HG03442 (cell line): Measurements from ENCODE around the gene SKI.
A peak's percentile ranks its signal among the peaks of the same experiment; 100 is the strongest.
"Not testable (repeated sequence)": the region's sequence is repeated elsewhere in the genome, so short reads cannot be mapped to it uniquely, and the experiment has no call there.

Experiments used
- ATAC-seq: cut with Tn5 transposase; IDR thresholded peaks from one replicate; pipeline ENCODE4 v1.9.1; 2021; ENCODE audit warnings: mild to moderate bottlenecking, moderate library complexity; ENCODE audit not compliant: unreplicated experiment

The SKI gene

DNA sequence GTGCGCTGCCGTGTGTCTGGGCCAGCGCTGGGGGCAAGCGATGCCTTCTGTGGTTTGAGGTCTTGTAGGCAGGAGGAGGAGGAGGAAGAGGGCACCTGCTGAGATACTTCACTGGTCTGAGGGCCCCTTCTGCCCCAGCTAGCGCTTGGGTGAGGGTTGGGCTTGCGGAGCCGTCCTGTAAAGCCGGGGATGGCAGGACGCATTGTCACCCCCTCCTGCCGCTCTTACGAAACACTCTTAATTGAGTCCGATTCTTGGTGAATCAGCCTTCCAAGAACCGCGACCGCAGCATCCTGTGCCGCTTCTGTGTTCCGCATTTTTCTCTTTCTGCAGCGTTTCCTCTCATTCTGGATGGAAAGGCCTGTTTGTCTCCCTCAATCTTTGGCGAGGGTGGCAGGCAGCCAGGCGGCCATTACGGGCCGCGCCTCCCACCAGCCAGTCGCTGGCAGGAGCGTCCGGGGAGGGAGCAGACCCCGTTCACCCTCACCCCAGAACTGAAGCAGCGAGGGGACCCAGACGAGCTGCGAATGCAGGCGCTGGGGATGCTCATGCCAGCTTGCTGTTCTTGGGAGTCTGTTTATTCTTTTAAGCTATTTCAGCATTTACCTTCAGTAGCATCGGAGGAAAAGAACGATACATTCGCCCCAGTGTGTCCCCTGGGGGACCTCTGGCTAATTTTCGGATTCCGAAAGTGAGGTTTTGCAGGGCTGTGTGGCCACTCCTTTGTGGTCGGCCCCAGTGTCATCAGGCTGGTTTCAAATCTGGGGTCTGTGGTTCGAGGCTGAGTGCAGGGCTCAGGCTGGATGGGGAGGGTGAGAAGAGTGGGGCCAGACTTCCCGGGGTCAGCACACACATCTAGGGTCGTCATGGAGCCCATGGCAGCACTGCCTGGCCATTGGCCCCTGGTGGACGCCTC is 62.7 kb downstream of the SKI start:
- no peak for ATAC-seq

DNA sequence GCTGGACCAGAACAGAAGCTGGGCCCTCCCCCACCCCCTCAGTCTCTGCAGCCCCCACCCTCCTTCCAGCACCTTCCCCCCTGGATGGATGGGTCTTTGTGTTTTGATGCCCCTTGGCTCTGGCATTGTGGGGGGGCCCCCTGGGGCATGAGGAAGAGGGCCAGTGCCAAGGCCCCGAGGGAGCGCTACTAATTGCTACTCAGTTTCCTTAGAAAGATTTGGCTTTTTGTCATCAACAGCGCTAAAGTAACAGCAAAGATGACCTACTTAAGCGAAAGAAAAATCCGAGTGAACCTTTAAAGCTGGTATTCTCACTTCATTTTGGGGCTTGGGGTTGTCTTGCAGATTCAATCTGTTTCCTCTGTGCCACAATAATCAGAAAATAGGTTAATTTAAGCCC is 63.5 kb downstream of the SKI start:
- ATAC-seq, result no peak

DNA sequence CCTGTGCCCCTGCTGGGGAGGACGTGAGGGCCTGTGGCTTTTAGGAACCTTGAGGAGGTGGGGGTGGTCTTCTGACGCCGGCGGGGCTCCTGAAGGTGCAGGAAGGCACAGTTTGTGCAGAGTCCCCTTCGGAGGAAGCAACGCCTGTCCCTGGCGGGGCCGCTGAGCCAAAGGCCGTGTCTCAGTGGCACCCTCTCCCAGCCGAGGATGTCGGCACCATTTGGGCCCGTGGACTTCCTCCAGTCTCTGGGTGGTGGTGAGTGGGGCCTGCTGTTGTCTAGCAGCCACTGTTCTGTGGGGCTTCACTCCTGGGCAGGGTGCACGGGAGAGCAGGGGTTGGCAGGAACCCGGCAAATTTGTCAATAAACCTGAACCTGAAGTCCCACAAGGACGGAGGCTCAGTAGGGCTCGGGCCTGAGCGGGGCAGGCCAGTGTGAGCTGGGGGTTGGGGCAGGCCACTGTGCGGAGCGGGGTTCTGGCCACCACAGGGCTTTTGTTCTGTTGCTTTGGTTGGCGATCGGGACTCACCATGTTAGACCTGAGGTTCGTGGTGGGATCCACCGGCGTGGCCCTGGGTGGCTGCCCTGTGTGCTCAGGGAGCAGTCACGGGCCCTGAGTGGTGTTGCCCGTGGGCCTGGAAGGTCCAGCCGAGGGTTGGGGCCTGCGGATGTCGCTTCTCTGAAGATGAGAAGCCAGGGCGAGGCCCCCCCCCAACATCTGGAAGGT is 64.8 kb downstream of the SKI start:
- ATAC-seq, result no peak

DNA sequence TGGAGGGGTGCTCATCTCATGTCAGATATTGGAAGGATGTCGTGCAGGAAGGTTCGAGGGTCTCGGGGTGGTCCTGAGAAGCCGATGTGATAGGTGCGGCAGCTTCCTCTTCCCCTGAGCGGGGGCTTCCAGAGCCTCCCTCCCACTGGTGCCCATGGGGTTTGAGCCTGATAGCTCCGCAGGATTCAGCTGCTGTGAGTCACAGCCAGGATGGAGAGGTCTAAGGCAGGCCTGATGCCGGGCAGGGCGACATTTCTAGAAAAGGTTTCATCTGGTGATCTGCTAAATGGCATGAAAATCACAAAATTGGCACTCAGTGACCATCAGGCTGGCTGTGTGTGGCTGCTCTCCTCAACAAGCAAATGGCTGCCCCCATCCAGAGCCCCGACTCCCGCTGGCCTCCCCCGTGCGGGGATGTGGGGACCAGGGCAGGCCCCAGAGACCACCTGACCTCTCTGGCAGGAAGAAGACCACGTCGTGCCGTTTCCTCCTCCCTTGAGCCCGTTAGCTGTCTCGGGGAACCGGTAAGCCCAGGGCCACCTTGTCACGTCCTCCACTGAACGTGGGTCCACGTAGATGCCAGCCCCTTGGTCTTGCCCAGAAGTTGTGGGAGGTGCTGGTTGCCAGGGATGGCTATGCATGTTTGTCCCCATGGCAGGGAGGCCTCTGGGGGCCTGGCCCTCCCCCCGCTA is 66.1 kb downstream of the SKI start:
- no peak for ATAC-seq

DNA sequence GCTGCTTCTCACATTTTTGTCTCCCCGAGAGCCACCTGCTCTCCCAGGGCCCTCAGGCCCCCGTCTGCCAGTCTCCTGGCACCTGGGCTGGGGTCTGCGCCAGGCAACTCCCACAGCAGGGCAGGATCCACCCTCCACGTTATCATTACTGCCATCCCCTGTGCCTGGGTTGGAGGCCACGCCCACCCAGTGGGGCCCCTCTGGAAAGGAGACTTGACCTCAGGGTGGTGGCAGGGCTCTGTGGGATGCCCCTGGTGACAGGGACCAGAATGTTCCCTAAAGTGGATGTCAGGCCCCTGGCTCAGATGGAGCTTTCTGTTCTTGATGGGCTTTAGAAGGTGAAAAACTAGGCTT is 66.6 kb downstream of the SKI start:
- ATAC-seq, result no peak

DNA sequence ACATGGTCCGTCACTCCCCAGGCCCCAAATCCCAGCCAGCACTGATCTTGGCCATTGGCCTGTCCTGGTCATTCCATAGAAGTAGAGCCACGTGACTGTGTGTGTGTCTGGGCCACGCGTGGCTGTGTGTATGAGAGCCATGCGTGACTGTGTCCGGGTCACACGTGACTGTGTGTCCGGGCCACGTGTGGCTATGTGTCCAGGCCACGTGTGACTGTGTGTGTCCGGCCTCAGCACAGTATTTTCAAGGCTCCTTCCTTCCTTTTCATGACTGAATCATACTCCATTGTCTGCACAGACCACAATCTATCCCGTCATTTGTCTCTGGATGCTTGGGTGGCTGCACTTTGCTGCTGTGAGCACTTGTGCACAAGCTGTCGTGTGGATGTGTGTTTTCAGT is 67.4 kb downstream of the SKI start:
- ATAC-seq, result no peak

DNA sequence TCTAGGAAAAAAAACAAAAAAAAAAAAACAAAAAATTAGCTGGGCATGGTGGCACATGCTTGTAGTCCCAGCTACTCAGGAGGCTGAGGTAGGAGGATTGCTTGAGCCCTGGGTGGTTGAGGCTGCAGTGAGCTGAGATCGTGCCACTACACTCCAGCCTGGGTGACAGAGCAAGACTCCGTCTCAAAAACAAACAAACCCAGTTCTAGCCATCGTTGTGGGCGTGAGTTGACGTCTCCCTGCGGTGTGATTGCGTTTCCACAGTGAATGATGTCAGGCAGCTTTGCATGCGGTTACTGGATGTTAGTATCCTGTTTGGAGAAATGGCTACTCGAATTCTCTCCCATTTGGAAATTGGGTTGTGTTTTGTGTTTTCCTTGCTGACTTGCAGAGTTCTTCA is 68.1 kb downstream of the SKI start:
- not testable (repeated sequence) for ATAC-seq

DNA sequence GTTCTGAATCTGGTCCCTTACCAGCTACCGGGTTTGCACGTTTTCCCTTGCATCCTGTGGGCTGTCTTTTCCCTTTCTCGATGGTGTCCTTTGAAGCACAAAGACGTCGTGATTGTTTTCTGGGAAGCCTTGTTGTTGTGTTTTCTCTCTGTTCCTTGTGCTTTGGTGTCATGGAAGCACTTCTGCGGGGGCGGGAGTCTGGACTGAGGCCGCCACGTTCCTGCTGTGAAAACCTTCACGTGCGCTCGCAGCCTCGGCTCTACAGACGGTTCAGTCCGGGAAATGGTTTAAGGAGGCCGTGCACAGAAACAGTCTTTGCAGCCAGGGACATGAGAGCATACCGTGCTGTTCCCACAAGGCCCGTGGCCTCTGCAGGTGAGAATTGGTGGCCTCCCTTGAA is 68.5 kb downstream of the SKI start:
- ATAC-seq, result no peak

DNA sequence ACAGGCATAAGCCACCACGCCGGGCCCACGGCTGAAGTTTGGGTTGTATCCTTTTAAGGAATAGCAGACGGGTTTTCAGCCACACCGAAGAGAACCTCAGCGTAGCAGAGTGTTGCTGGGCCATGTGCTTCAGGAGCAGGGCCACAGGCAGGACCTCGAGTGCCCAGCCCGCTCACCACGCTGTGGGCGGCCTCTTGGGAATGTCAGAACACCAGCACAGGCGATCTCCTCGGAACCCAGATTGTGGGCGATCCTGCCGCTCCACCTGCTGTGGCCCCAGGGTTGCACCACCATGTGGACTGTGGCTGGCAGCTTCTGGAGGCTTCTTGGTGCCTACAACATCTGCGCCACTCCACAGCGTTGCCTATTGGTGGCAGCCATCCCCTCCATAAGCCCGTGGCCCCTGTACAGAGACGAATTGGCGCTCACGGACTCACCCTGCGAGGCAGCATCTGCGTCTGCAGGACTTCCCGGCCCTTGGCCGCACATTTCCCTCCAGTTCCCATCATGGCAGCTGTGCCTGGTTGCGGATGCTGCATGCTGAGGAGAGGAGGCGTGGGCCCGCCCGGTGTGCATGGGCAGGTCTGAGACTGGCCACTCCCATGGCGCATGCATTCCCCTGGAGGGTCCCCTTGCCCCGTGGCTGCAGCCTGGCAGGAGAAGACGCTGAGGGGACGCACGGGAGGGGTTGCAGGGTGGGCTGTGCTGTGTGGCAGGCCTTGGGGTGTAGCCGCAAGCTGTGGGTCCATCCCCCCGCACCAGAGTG is 69.3 kb downstream of the SKI start:
- no peak for ATAC-seq

DNA sequence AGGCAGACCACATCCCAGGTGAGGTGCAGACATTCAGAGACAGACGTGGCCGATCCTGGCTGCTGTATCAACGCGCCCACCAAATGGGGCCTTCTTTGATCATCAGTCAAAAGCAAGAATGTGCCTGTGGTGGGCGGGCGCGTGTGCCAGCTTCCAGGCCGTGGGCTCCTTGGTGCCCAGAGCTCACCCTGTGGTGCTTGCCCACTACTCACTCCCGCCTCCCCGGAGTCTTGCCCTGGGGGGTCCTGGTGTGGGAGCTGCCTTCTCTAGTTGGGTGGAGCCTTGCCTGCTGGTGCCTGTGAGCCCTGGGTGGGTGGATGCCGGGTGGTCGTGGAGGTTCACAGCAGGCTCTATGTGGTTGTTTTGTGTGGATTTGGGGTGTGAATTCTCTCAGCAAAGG is 70.6 kb downstream of the SKI start:
- ATAC-seq, result no peak

DNA sequence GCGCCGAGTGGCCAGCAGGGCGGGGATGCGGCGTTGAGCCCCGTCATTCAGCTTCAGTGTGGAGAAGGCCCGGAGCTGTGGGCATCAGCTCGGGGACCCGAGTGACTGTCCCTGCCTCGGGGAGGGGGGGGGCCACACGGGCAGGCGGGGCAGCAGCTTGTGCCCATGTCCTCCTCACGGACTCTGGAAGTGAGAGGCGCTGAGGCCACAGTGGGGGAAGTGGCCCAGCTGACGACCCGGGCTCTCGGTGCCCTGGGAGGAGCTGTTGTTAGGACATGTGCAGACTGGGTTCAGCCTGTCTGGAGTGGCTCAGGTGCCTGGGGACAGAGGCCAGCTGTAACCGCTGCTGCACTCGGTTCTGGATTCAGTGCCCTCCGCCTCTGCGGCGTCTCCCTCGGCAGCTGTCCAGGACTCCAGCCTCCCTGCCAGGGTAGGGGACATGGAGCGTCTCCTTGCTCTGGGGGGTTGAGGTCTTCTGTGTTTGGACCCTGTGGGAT is 71.1 kb downstream of the SKI start:
- no peak for ATAC-seq

DNA sequence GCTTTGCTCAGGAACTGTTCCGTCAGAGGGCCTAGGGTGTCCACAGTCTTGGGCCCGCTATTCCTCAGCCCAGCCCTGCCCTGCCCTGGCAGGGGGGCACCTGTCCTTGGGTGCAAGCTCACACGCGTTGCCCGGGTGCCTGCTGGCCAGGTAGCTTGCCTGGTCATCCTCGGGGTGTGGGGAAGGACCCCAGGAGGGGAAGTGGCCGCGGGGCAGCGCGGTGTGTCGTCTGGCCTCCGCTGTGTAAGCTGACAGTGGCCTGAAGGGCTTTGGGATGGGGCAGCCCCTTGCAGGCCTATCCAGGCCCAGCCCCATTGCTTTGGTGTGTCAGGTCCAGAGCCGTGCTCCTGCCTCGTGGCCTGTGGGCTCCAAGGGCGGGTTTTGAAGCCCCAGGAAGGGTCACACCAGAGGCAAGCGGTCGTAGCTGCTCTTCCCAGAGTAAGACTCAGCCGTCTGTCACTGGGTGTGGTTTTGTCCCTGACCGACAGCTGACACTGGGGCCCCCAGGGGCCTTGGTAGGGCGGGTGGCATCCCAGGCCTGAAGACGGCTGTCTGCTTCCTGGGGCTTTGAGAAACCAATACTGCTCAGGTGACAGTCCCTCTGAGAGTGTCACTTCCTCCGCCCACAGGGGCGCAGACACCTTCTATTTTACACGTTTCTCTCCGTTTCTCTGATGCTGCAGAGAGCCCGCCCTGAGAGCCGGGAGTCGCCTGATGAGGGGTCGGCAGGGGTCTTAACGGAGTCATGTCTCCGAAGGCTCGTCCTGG is 72.1 kb downstream of the SKI start:
- peak; percentile 74 for ATAC-seq

DNA sequence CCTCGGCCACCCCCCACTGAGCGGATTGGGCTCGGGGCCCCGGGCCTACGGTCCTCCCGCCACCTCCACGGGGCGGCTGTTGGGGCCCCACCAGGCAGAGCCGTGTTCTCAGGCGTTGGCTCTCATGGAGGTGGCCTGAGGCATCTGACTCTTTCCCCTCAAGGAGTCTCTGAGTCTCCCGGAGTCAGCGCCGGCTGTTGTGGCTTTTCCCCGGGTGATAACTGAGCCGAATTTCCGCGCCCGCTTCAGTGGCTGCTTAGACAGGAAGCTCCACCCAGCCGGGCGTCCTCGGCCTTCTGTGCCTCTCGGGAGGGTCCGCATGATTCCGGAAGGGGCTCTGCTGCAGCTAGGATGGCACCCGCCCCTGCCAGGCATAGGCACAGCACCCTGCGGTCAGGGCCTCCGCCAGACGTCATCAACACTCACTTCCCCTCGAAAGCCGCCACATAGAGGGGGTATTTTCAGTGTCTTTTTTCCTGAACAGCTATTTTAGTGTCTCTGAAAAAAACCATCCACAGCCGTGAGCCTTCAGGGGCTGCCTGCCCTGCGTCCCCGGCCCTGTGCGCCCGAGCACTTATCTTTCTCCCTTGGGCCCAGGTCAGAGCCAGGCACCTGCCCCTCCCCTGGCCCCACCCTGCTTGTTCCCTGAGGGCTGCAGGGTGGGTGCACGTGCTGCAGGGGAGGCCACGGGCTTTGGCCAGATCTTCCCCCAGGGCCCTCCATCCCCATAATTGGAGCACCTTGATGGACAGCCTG is 72.9 kb downstream of the SKI start:
- peak; percentile 30 for ATAC-seq

DNA sequence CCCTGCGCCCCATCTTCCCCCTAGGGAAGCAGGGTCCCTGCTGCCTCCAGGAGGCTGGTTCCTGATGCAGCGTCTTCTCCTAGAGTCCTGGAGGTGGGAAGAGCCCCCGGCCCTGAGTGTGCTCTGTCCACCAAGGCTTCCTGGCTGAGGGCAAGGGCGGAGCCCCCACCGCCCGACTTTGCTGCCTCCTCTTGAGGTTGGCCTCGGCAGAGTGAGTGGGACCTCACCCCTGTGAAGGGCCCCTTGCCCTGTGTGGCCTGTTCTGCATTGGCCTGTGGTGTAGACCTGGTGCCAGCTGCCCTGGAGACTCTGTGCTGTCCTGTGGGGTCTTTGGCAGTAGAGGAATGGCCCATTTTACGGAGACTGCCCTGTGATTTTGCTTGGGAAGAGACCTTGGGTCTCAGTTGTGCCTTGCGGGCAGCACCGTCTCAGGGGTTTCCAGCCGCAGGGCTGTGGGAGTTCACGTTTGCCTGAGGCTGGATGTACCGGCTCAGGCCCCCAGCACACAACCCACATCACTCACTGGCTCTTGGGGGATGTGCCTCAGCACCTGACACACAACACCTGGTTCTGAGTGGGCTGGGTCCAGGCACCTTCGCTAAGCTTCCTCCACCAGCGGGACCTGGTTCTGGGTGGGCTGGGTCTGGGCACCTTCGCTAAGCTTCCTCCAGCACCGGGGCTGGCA is 73.6 kb downstream of the SKI start:
- ATAC-seq, result no peak

DNA sequence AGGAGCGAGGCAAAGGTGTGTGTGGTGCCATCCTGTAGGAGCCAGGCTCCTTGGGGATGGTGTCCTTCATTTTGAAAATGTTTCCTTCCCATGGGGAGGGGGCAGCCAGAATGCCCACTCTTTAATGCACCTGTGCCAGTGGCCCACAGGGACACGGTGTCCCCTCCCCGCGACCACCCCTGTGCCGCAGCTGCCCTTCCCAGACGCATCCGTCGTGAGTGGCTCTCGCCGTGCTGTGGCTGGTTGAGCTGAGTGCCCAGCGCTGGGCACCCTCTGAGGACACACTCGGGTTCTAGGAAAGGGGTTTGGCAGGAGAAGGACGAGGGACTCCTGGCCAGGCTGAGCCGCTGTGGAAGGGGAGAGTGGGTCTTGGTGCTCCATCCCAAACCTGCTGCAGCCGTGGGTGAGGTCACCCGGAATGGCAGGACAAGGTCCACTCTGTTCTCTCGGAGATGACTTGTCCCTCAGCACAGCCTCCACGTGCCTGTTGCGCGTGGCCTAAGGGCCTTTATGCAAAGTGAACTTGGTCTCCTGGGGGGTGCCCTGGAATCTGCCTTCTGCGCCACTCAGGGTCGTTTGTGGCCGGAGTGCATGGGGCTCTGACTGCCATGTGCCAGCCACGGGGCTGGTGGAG is 74.3 kb downstream of the SKI start:
- no peak for ATAC-seq

DNA sequence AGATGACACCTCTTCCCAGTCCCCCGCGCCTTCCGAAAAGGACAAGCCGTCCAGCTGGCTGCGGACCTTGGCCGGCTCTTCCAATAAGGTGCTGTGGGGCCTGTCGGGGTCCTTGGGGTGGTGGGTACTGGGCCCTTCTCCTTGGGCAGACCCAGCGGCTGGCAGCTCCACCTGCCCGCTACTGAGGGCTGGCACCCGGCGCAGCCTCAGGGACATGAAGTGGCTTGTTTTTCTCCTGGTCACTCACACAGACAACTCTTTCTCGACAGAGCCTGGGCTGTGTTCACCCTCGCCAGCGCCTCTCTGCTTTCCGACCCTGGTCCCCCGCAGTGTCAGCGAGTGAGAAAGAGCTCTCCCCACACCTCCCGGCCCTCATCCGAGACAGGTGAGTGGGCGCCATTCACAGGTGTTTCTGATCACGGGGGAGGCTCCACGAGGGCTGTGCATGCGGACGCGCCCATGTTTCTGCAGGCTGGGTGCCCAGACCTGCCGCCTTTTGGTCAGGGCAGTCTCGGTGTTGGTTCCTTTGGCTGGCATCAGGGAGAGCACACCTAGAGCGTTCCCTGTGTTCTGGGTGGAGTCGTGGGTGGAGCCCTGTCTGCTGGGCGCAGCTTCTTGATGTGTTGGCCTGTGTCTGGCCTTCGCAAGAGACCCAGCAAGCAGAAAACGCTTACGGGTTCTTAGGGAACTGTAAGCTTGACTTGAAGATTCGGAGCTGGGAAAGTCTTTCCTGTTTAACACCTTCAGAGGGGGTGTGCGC is 75.1 kb downstream of the SKI start:
- ATAC-seq, result no peak

DNA sequence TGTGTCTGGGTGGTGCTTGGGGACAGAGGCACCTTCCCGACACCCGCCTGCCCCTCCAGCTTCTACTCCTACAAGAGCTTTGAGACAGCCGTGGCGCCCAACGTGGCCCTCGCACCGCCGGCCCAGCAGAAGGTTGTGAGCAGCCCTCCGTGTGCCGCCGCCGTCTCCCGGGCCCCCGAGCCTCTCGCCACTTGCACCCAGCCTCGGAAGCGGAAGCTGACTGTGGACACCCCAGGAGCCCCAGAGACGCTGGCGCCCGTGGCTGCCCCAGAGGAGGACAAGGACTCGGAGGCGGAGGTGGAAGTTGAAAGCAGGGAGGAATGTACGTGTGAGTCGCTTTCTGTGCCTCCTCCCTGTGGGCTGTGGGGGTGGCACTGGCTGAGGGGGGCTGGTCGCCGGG is 75.7 kb downstream of the SKI start:
- ATAC-seq, result no peak

DNA sequence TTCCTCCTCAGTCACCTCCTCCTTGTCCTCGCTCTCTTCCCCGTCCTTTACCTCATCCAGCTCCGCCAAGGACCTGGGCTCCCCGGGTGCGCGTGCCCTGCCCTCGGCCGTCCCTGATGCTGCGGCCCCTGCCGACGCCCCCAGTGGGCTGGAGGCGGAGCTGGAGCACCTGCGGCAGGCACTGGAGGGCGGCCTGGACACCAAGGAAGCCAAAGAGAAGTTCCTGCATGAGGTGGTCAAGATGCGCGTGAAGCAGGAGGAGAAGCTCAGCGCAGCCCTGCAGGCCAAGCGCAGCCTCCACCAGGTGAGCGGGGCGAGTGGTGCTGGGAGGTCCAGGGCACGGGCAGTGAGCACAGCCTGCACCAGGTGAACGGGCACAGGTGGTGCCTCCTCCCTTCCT is 76.2 kb downstream of the SKI start:
- ATAC-seq, result no peak
